ENCODE data around the gene NME5. TPM values are rescaled to one million over a fixed set of nuclear protein-coding genes. Genes with fewer than 3 reads are reported as not detected.

Gene NME5
- total and polyA plus RNA-seq, 7 donors, result 0.31 to 1.2 (median 0.86) TPM

DNA sequence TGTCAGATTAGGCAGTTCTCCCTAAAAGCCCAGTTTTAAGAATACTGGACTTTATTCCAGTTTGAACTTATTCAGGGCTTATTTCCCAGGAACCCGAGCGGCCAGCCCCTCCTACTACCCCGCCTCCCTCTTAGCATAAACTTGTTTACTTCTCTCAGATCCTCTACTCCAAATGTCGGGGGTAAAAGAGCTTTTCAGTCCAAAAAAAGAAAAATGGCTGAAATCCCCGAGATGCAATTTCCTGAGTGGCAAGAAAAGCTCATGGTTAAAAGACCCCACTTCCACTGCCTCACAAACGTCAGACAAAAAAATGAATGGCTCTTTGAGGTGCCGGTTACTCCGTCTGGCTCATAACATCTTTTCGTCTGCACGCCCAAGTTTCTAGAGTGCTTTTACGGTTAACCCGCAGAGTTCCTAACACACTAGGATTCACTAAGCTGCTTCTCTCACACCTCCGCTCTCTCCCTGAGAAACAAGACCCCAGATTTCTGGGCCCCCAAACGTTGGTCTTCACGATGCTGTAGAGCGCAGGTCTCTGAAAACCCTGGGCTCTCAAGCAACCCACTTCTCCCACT, 38.8 kb upstream of the NME5 start:
- H3K4me1 ChIP-seq, result peaks cover 12% of the 10 kb centered on the region
- H3K27ac ChIP-seq, result peak overlapping the region; percentile 92
- intact Hi-C loops (cut with DNase I), result no loop called here
- WGBS, 3 donors, result 0 to 1% (median 0%) methylated on average over 16 of the region's 16 CpGs
- DNase-seq (no peak), ATAC-seq (peak in 3 of 4 donors; percentile 33 to 60 (median 36))
- peaks cover 3 to 43% of the 10 kb centered on the region in 2 donors for H3K36me3 ChIP-seq (ENCODE audit: insufficient read depth in 1 of 2, low read depth in 1 of 2)
- TF ChIP-seq, protein P1, sequence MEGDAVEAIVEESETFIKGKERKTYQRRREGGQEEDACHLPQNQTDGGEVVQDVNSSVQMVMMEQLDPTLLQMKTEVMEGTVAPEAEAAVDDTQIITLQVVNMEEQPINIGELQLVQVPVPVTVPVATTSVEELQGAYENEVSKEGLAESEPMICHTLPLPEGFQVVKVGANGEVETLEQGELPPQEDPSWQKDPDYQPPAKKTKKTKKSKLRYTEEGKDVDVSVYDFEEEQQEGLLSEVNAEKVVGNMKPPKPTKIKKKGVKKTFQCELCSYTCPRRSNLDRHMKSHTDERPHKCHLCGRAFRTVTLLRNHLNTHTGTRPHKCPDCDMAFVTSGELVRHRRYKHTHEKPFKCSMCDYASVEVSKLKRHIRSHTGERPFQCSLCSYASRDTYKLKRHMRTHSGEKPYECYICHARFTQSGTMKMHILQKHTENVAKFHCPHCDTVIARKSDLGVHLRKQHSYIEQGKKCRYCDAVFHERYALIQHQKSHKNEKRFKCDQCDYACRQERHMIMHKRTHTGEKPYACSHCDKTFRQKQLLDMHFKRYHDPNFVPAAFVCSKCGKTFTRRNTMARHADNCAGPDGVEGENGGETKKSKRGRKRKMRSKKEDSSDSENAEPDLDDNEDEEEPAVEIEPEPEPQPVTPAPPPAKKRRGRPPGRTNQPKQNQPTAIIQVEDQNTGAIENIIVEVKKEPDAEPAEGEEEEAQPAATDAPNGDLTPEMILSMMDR (IDR thresholded peaks at IDR 0.05), result no peak
- no peaks in the 10 kb centered on the region for H3K9me3 ChIP-seq
- H3K4me3 ChIP-seq, result peak overlapping the region; percentile 97
- no peaks in the 10 kb centered on the region for H3K27me3 ChIP-seq (ENCODE audit: insufficient read depth in 3 of 3, low read length in 2 of 3)

DNA sequence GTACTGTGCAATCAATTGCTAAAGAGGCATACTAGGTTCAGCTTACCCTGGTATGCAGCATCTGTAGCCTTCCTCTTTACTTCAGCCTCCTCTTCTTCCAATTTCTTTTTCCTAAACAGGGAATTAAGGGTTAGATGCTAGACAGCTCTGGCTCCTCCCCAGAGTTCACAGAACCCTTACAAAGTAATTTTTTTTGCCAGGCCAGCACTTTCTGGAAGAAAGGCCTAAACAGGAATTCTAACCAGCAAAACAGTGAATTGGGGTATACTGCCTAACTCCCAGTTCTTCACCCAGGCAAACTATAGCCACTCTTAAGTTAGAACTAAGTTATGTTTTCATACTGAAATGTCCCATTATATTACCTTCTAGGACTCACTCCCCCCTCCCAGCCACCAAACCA, 31.1 kb upstream of the NME5 start:
- intact Hi-C loops (cut with DNase I), result no loop called here
- Histone ChIP-seq H3K36me3 (ENCODE audit: insufficient read depth in 1 of 2, low read depth in 1 of 2) (peaks cover 26 to 100% of the 10 kb centered on the region in 2 donors), H3K4me3 (no peak overlapping the region), H3K4me1 (no peaks in the 10 kb centered on the region), H3K9me3 (no peaks in the 10 kb centered on the region), H3K27me3 (ENCODE audit: insufficient read depth in 3 of 3, low read length in 2 of 3) (no peaks in the 10 kb centered on the region), H3K27ac (no peak overlapping the region)
- TF ChIP-seq, protein P1 (IDR thresholded peaks at IDR 0.05), result no peak
- DNase-seq (no peak), ATAC-seq (no peak)

DNA sequence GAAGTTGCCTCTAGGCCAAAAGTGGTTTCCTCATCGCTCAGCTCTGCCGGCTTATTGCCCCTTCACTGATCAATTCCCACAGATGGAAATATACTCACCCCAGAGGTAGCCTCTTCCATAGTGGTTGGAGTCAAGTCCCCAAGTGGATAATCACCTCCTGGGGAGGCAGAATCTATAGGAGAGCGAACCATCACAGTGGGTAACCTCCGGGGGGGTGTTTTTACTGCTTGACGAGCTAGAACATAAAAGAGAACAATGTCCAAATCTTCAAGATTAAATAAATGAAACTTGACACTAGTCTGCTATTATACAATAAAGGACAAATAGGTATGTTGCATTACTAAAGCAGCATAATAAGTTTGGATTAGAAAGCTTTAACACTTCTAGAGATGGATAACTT, 29.9 kb upstream of the NME5 start:
- DNase-seq, result no peak
- TF ChIP-seq, protein P1 (IDR thresholded peaks at IDR 0.05), result no peak
- H3K27ac ChIP-seq, result no peak overlapping the region
- no peak overlapping the region for H3K4me3 ChIP-seq
- H3K36me3 ChIP-seq (ENCODE audit: insufficient read depth in 1 of 2, low read depth in 1 of 2), result peaks cover 34 to 100% of the 10 kb centered on the region in 2 donors
- intact Hi-C loops (cut with DNase I), result no loop called here
- no peaks in the 10 kb centered on the region for H3K27me3 ChIP-seq (ENCODE audit: insufficient read depth in 3 of 3, low read length in 2 of 3)
- ATAC-seq, result no peak
- H3K9me3 ChIP-seq, result no peaks in the 10 kb centered on the region
- 86 to 91% (median 89%) methylated on average over 5 of the region's 5 CpGs for WGBS, 3 donors
- no peaks in the 10 kb centered on the region for H3K4me1 ChIP-seq

DNA sequence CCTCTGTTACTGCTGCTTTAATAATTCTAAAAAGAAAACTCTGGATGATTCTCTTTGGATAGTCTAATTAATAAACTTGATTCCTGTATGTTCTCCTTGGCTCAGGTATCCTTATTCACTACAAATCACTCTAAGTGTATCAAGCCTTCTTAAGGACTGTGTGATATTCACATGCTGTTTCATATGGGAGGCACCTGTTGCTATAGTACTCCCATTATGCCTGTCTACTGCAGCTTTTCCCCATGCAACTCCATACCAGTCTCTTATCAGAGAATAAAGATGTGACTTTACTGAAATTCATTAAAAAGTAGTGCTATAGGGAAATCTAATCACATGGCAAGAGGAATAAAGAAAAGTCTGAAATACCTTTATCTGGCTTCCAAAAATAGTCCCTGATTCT, 24.5 kb upstream of the NME5 start:
- no peak overlapping the region for H3K4me3 ChIP-seq
- H3K9me3 ChIP-seq, result no peaks in the 10 kb centered on the region
- no peaks in the 10 kb centered on the region for H3K4me1 ChIP-seq
- H3K27ac ChIP-seq, result no peak overlapping the region
- no peaks in the 10 kb centered on the region for H3K27me3 ChIP-seq (ENCODE audit: insufficient read depth in 3 of 3, low read length in 2 of 3)
- DNase-seq (no peak), ATAC-seq (no peak)
- intact Hi-C loops (cut with DNase I), result no loop called here
- TF ChIP-seq, protein P1 (IDR thresholded peaks at IDR 0.05), result no peak
- H3K36me3 ChIP-seq (ENCODE audit: insufficient read depth in 1 of 2, low read depth in 1 of 2), result peaks cover 41 to 100% of the 10 kb centered on the region in 2 donors

DNA sequence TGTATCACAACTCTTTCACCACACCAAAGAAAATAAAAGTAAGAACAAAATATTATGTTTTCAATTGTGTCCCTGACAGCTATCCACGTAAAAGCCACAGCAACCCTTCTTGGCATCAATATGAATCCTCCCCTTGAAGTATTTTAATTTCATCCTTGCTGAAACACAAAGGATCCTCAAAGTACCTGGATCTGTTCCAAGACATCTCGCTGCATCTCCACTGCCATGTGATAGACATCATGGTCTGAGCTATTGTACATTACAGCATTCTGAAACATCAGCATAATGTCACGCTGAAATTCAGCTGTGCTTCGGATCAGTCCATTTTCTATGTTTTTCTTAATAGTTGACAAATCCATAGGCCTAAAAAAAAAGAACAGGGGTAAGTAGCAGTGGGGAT, 21.5 kb upstream of the NME5 start:
- Histone ChIP-seq H3K4me1 (no peaks in the 10 kb centered on the region), H3K9me3 (no peaks in the 10 kb centered on the region), H3K36me3 (ENCODE audit: insufficient read depth in 1 of 2, low read depth in 1 of 2) (peaks cover 38 to 98% of the 10 kb centered on the region in 2 donors), H3K4me3 (no peak overlapping the region), H3K27ac (no peak overlapping the region), H3K27me3 (ENCODE audit: insufficient read depth in 3 of 3, low read length in 2 of 3) (no peaks in the 10 kb centered on the region)
- TF ChIP-seq, protein P1 (IDR thresholded peaks at IDR 0.05), result no peak
- ATAC-seq (no peak), DNase-seq (no peak)
- WGBS, 3 donors, result 89 to 93% (median 90%) methylated on average over 4 of the region's 4 CpGs
- intact Hi-C loops (cut with DNase I), result no loop called here
